Right lobe of liver (tissue), 6 donors: ENCODE results near the gene HEMK1. TPM values are rescaled to one million over a fixed set of nuclear protein-coding genes. Genes with fewer than 3 reads are reported as not detected.

Experiments used
- ATAC-seq, 4 donors: fragments of 200-7000 bp; cut with Tn5 transposase; one replicate each; pipeline ENCODE4 v1.9.1; 2020; ENCODE audit warnings: mild to moderate bottlenecking in 4 of 4, moderate library complexity in 4 of 4
- DNase-seq, 3 donors: peaks; one replicate each; pipeline ENCODE4 v3.0.0-alpha.2; 2020
- H3K27ac ChIP-seq, 3 donors: fragments of 200-600 bp; one replicate each; pipeline ENCODE4 v1.8.0; 2022
- H3K27me3 ChIP-seq, 2 donors: fragments of 200-600 bp; one replicate each; pipeline ENCODE4 v1.8.0; 2022
- H3K36me3 ChIP-seq, 4 donors: fragments of 200-600 bp; sonication (generic) in 1 of 4; one replicate each; pipeline versions ENCODE4 v1.5.1 to v1.8.0; 2017 to 2022; ENCODE audit warnings: control low read depth in 1 of 4
- H3K4me1 ChIP-seq, 4 donors: fragments of 200-600 bp; sonication (generic) in 1 of 4; one replicate each; pipeline versions ENCODE4 v1.5.1 to v1.8.0; 2017 to 2022; ENCODE audit warnings: control low read depth in 1 of 4
- H3K4me3 ChIP-seq, 3 donors: fragments of 200-600 bp; one replicate each; pipeline ENCODE4 v1.8.0; 2022
- H3K9me3 ChIP-seq, 4 donors: fragments of 200-600 bp; sonication (generic) in 1 of 4; one replicate each; pipeline versions ENCODE4 v1.5.1 to v1.8.0; 2017 to 2022; ENCODE audit warnings: control low read depth in 1 of 4
- CTCF ChIP-seq, 4 donors: fragments of 200-600 bp in 3 of 4; fragments of 450-650 bp in 1 of 4; IDR thresholded peaks; one replicate each; pipeline versions ENCODE4 v1.5.1 to v1.8.0; 2016 to 2022; ENCODE audit warnings: antibody characterized with exemption in 4 of 4, mild to moderate bottlenecking in 2 of 4
- POLR2A ChIP-seq: fragments of 450-650 bp; IDR thresholded peaks from one replicate; pipeline ENCODE4 v1.6.1; 2017; ENCODE audit warnings: antibody characterized with exemption, mild to moderate bottlenecking
- WGBS: methylation state at CpG from one replicate; pipeline ENCODE4 v1.1.6; 2018; ENCODE audit warnings: low coverage, low lambda C conversion rate; ENCODE audit not compliant: insufficient coverage; ENCODE audit errors: missing lambda C conversion rate; 5-methylcytosine and 5-hydroxymethylcytosine counted together
- intact Hi-C, 2 donors: fragments of 100-400 bp; cut with DNase I; formaldehyde crosslinking; loops; one replicate each; pipeline versions ENCODE4 v1.11.2 to v1.14.1; 2022
- total RNA-seq, 6 experiments: library from RNA; depleted of rRNA in 2 of 6; stranded (reverse); fragments of >200 nt in 2 of 6; fragmentation: NEBNext Ultra II Directional in 3 of 6; extraction: Animal tissue kit (Norgen Biotek cat#: 25700) in 3 of 6; gene quantifications; one replicate each; pipeline versions ENCODE4 v1.1.0 to v1.2.4, GENCODE V29; 2016 to 2023
- donor health status: DM: no; HTN: yes; CAD: no.
- donor health status: DM: no; HTN: no; CAD: no.
- donor health status: DM: no; HTN: no; CAD: no.
- donor health status: DM: no; HTN: yes; CAD: no.
- donor health status: DM: no; HTN: yes; CAD: no.

The HEMK1 gene
- total RNA-seq, 6 experiments from 2014 or later, result 10.5 to 19.4 (median 14.0) TPM

DNA sequence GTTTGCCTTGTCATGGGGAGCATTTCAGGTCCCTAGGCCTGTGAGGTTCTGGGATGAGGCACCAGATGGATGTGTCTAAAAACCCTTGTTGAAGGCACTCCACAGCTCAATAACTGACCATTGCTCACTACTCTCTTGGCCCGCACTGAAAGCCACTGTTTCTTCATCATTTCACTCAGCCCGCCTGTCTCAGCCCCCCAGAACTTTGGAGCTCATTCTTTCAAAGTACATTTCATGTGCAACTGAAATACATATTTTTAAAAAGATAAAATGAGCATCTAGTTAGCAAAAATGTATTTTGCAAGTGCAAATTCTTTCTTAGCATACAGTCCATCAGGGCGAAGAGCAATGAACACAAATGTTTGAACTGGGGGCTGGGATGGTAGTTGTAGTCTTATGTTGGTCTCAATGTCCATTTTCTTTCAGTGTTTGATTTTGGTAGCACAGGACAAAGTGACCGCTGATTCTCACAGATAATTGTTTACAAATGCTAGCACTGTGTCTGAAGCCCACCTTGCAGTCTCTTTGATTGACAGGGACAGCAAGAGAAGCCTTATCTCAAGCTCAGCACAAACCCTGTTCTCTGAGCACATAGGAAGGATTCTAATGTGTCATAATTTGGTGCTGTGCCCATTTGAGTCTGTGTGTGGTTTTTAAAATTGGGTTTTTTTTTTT is 19.6 kb downstream of the HEMK1 start:
- peak; percentile 25 to 59 (median 48) for ATAC-seq
- intact Hi-C loops, result no loop called here
- no peaks in the 10 kb centered on the region for H3K9me3 ChIP-seq

DNA sequence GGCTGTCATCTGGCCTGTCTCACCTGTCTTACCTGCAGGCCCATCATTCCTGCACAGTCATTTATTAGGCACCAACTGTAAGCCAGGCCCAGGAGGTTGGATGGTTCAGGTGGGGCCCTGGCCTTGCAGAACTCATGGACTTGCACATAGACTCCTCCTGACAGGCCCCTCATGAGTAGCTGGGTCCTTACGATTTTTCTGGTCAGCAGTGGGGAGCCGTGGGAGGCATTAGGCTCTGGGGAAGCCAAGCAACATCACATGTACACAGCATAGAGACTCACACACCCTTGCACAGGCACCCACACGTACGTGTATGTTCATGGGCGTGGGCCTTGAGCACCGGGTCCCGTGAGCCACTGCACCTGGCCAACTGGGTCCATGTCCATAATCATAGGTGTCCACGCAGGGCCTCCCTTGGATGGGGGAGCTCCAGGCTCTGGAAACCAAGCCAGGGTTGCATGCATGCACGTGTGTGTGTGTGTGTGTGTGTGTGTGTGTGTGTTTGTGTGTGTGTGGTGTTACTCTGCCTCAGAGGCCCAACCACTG is 21.9 kb downstream of the HEMK1 start:
- peak overlapping the region in 2 of 3 donors; percentile 35 to 69 for H3K27ac ChIP-seq
- H3K4me1 ChIP-seq, result peaks cover 0 to 79% (median 28%) of the 10 kb centered on the region in 4 donors
- no peaks in the 10 kb centered on the region for H3K27me3 ChIP-seq
- intact Hi-C loops, result no loop called here
- TF ChIP-seq POLR2A (no peak), CTCF (IDR thresholded peaks at IDR 0.05) (no peak)
- WGBS, result 64% methylated on average over 6 of the region's 9 CpGs
- no peaks in the 10 kb centered on the region for H3K36me3 ChIP-seq
- no peak for ATAC-seq
- no peaks in the 10 kb centered on the region for H3K9me3 ChIP-seq
- H3K4me3 ChIP-seq, result no peak overlapping the region
- DNase-seq, result no peak

More for the DNA sequence above, 19.6 kb downstream of the HEMK1 start:
- Histone ChIP-seq H3K27me3 (no peaks in the 10 kb centered on the region), H3K4me3 (no peak overlapping the region), H3K36me3 (no peaks in the 10 kb centered on the region), H3K27ac (peak overlapping the region; percentile 69 to 82 (median 75)), H3K4me1 (peaks cover 0 to 94% (median 35%) of the 10 kb centered on the region in 4 donors)
- DNase-seq, result no peak
- TF ChIP-seq CTCF (IDR thresholded peaks at IDR 0.05) (no peak), POLR2A (no peak)
- 13% methylated on average over 4 of the region's 4 CpGs for WGBS

DNA sequence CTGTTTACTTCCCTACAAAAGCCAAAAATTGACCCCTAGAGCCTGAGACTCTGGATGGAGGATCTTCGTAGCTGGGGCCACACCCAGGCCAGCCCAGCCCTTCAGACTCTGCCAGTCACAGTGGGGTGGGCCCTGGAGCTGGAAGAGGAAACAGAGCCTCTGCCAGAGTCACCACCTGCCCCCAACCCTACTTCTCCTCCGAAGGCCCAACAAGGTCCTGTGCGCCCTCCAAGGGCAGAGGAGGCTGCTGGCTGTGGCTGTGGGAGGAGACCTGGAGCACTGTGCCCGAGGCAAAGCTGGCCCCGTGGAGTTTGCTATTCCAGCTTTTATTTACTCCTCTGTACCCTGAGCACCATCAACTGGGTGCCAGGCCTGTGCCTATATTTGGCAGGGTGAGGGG is 23.2 kb downstream of the HEMK1 start:
- H3K27ac ChIP-seq, result peak overlapping the region; percentile 47 to 60 (median 60)
- H3K4me1 ChIP-seq, result peaks cover 0 to 66% (median 21%) of the 10 kb centered on the region in 4 donors
- no peaks in the 10 kb centered on the region for H3K9me3 ChIP-seq
- DNase-seq (peak in 1 of 3 donors; percentile 48), ATAC-seq (peak; percentile 8 to 46 (median 36))
- WGBS, result 21% methylated on average over 5 of the region's 5 CpGs
- intact Hi-C loops, result no loop called here
- H3K27me3 ChIP-seq, result no peaks in the 10 kb centered on the region
- no peaks in the 10 kb centered on the region for H3K36me3 ChIP-seq
- no peak overlapping the region for H3K4me3 ChIP-seq
- no peak for TF ChIP-seq POLR2A
- TF ChIP-seq CTCF (IDR thresholded peaks at IDR 0.05), result no peak

DNA sequence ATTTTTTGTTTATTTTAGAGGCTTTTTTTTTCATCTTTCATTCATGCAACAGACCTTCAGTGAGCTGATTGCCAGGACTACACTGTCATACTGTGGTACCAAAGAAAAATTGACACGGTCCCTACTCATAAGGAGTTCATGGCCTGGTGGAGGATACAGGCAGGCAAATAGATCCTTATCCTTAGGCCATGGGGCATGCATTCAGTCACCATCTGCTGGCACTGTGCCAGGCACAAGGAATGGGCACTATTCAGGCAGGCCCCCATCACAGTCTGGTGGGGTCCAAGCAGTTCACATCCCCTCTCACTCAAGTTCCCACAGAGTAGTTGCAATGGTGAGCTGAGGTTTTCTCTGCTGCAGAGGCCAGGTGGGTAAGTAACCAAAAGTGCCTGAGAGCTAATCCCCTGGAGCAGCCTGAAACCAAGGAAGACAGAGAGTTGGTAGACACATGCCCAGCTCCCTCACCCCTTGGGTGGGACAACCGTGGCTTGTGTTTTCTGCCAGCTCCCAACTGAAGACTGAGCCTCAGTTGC is 25.0 kb downstream of the HEMK1 start:
- intact Hi-C loops, result no loop called here
- Histone ChIP-seq H3K36me3 (no peaks in the 10 kb centered on the region), H3K27ac (no peak overlapping the region), H3K4me1 (peaks cover 0 to 57% (median 17%) of the 10 kb centered on the region in 4 donors), H3K27me3 (no peaks in the 10 kb centered on the region), H3K9me3 (no peaks in the 10 kb centered on the region), H3K4me3 (no peak overlapping the region)
- ATAC-seq, result peak in 3 of 4 donors; percentile 2 to 15 (median 8)
- TF ChIP-seq CTCF (IDR thresholded peaks at IDR 0.05) (no peak), POLR2A (no peak)
- DNase-seq, result no peak
- WGBS, result 0% methylated on average over 1 of the region's 2 CpGs
